ENCODE results near the gene CHD9.

The CHD9 gene

DNA sequence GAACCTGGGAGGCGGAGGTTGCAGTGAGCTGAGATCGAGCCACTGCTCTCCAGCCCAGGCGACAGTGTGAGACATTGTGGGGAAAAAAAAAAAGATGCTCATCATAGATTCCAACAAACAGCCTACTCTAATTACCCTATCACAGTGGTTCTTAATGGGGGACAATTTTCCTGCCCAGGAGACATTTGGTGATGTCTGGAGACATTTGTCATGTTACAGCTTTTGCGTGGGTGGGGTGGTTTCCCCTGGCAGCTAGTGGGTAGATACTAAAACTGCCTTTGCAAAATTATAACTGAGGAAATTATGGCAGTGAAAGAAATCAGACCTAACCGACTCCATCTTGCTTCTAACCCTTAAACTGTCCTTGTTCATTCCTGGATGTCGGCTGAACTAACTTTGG is 287.0 kb downstream of the CHD9 start:
- Histone ChIP-seq H3K36me3 (ENCODE audit: insufficient read depth, low read length) (no peaks in the 10 kb centered on the region), H3K9me3 (ENCODE audit: low read length) (no peaks in the 10 kb centered on the region), H3K4me1 (ENCODE audit: insufficient read depth, low read length) (no peaks in the 10 kb centered on the region), H3K27me3 (ENCODE audit: insufficient read depth, low read length) (no peaks in the 10 kb centered on the region), H3K4me3 (ENCODE audit: low read length) (no peak overlapping the region), H2AFZ (ENCODE audit: low read depth, low read length) (no peak overlapping the region)

DNA sequence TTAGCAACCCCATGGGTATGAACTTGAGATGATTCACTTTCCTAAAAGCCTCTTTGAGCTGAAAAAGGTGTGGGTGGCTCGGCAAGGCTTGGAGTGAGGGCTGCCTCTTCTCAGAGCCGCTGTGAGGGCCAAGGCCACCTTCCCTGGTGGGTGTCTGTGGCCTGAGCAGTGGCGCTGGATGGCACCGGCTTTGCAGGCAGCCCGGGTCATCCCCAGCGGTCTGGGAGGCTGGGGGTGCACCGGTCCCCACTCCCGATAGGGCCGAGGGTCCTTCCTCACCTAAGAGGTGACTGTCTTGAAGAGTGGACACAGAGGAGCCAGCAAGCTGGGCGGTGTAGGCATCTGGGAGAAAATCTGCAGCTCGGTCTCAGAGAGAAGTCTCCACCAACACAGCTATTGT is 300.3 kb downstream of the CHD9 start:
- no peaks in the 10 kb centered on the region for H3K4me1 ChIP-seq (ENCODE audit: insufficient read depth, low read length)

DNA sequence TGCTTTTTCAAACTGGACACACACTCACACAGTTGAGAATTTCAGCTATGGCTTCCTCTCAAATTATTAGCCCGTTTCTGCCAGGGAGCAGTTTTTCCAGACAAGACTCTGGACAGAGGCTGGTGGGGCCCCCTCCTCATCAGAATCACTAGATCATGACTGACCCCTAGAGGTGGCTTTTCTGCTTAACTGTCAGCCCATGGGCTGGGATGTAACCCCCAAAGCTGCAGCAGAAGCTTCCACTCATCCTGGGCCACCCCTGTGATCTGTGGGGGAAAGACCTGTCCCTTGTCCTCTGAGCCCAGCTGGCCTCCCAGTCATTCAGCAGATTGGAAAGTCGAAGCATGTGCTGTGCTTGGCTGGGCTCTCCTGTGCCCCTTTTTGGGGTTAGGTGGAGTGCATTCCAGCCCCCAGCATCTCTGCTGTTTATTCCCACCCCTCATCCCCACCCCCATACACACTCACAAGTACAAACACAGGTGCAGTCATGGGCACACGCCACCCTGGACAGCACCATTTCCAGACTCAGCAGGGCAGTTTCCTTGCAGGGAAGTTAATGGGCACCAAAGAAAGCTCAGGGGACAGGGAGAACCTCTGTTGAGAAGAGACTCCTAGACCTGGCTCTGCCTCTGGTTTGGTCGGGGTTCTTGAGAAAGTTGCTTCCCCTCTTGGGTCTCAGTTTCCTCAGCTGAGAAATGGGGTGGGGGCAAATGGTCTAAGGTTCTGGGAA is 301.9 kb downstream of the CHD9 start:
- Histone ChIP-seq H3K4me1 (ENCODE audit: insufficient read depth, low read length) (no peaks in the 10 kb centered on the region), H3K36me3 (ENCODE audit: insufficient read depth, low read length) (no peaks in the 10 kb centered on the region), H3K9me3 (ENCODE audit: low read length) (no peaks in the 10 kb centered on the region), H3K27me3 (ENCODE audit: insufficient read depth, low read length) (peaks cover 5% of the 10 kb centered on the region), H3K4me3 (ENCODE audit: low read length) (no peak overlapping the region), H2AFZ (ENCODE audit: low read depth, low read length) (no peak overlapping the region)

More for the DNA sequence above, 300.3 kb downstream of the CHD9 start:
- peaks cover 5% of the 10 kb centered on the region for H3K27me3 ChIP-seq (ENCODE audit: insufficient read depth, low read length)
- no peak overlapping the region for H2AFZ ChIP-seq (ENCODE audit: low read depth, low read length)
- no peak overlapping the region for H3K4me3 ChIP-seq (ENCODE audit: low read length)
- H3K36me3 ChIP-seq (ENCODE audit: insufficient read depth, low read length), result no peaks in the 10 kb centered on the region
- H3K9me3 ChIP-seq (ENCODE audit: low read length), result no peaks in the 10 kb centered on the region

DNA sequence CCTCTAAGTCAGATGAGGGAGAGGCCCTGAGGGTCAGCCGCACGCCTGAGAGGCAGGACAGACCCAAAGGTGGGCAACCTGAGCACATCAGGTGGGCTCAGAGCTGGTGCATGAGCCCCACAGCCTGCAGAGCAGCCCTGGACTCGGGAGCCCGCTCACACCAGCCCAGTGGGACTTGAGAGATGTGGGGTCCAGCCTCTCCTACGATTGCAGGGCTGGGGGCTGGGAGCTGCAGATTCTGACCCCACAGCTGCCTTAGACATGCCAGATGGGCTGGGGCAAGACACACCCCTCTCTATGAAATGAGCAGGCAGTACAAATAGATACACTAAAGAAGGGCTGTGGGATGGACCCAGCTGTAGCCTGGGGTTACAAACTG is 302.4 kb downstream of the CHD9 start:
- Histone ChIP-seq H3K27me3 (ENCODE audit: insufficient read depth, low read length) (peaks cover 5% of the 10 kb centered on the region), H2AFZ (ENCODE audit: low read depth, low read length) (no peak overlapping the region), H3K9me3 (ENCODE audit: low read length) (no peaks in the 10 kb centered on the region), H3K4me1 (ENCODE audit: insufficient read depth, low read length) (peaks cover 3% of the 10 kb centered on the region), H3K36me3 (ENCODE audit: insufficient read depth, low read length) (no peaks in the 10 kb centered on the region), H3K4me3 (ENCODE audit: low read length) (no peak overlapping the region)

DNA sequence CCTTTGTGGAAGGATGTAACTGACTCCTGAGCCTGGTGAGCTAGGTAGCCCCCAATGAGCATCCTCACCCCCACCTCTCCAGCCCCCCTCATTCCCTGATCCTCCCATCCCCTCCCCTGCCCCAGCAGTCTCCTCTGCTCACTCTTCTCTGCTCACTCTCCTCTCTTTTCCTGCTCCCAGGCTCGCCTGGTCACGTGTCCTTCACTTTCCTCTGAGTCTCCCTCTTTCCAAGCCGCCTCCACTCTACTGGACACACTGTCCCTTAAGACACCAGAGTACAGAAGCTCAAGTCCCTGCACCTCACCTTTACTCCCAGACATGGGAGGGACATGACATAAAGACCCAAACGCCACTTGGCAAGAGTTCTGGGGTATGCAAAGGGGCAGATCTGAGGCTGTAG is 303.2 kb downstream of the CHD9 start:
- H3K9me3 ChIP-seq (ENCODE audit: low read length), result no peaks in the 10 kb centered on the region
- no peaks in the 10 kb centered on the region for H3K36me3 ChIP-seq (ENCODE audit: insufficient read depth, low read length)
- H3K27me3 ChIP-seq (ENCODE audit: insufficient read depth, low read length), result peaks cover 5% of the 10 kb centered on the region
- H3K4me3 ChIP-seq (ENCODE audit: low read length), result no peak overlapping the region
- peaks cover 10% of the 10 kb centered on the region for H3K4me1 ChIP-seq (ENCODE audit: insufficient read depth, low read length)
- H2AFZ ChIP-seq (ENCODE audit: low read depth, low read length), result no peak overlapping the region

- no peaks in the 10 kb centered on the region for H3K9me3 ChIP-seq (ENCODE audit: low read length)
- peaks cover 5% of the 10 kb centered on the region for H3K27me3 ChIP-seq (ENCODE audit: insufficient read depth, low read length)
- peaks cover 10% of the 10 kb centered on the region for H3K4me1 ChIP-seq (ENCODE audit: insufficient read depth, low read length)
- no peak overlapping the region for H2AFZ ChIP-seq (ENCODE audit: low read depth, low read length)
- no peaks in the 10 kb centered on the region for H3K36me3 ChIP-seq (ENCODE audit: insufficient read depth, low read length)
- no peak overlapping the region for H3K4me3 ChIP-seq (ENCODE audit: low read length)
These were observed 304.1 kb downstream of the CHD9 start for GRCh38 chr16:53358884-53359283.

- H3K27me3 ChIP-seq (ENCODE audit: insufficient read depth, low read length), result peaks cover 5% of the 10 kb centered on the region
- H3K36me3 ChIP-seq (ENCODE audit: insufficient read depth, low read length), result no peaks in the 10 kb centered on the region
- no peak overlapping the region for H3K4me3 ChIP-seq (ENCODE audit: low read length)
- no peaks in the 10 kb centered on the region for H3K9me3 ChIP-seq (ENCODE audit: low read length)
- H2AFZ ChIP-seq (ENCODE audit: low read depth, low read length), result no peak overlapping the region
- H3K4me1 ChIP-seq (ENCODE audit: insufficient read depth, low read length), result no peaks in the 10 kb centered on the region
These were observed 315.1 kb downstream of the CHD9 start for GRCh38 chr16:53369921-53370320.

DNA sequence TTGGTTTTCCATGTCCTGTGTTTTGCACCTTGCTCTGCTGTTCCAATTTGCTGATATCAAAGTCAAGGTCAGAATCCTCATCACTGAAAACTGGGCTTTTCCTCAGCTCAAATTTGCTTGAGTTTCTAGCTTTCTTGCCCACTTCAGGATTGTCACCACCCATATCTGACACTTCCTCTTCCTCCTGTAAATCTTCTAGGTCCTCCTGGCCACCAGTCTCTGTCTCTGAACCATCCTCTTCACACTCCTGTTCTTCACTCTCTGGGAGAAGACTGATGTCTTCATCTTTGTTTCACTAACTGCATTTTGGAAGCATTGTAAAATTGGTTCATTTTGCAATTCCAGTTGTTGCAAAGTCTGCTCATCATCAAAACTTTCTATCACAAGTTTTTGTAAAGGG is 316.0 kb downstream of the CHD9 start:
- Histone ChIP-seq H3K4me3 (ENCODE audit: low read length) (no peak overlapping the region), H2AFZ (ENCODE audit: low read depth, low read length) (no peak overlapping the region), H3K9me3 (ENCODE audit: low read length) (no peaks in the 10 kb centered on the region), H3K4me1 (ENCODE audit: insufficient read depth, low read length) (no peaks in the 10 kb centered on the region), H3K27me3 (ENCODE audit: insufficient read depth, low read length) (peaks cover 5% of the 10 kb centered on the region), H3K36me3 (ENCODE audit: insufficient read depth, low read length) (no peaks in the 10 kb centered on the region)

DNA sequence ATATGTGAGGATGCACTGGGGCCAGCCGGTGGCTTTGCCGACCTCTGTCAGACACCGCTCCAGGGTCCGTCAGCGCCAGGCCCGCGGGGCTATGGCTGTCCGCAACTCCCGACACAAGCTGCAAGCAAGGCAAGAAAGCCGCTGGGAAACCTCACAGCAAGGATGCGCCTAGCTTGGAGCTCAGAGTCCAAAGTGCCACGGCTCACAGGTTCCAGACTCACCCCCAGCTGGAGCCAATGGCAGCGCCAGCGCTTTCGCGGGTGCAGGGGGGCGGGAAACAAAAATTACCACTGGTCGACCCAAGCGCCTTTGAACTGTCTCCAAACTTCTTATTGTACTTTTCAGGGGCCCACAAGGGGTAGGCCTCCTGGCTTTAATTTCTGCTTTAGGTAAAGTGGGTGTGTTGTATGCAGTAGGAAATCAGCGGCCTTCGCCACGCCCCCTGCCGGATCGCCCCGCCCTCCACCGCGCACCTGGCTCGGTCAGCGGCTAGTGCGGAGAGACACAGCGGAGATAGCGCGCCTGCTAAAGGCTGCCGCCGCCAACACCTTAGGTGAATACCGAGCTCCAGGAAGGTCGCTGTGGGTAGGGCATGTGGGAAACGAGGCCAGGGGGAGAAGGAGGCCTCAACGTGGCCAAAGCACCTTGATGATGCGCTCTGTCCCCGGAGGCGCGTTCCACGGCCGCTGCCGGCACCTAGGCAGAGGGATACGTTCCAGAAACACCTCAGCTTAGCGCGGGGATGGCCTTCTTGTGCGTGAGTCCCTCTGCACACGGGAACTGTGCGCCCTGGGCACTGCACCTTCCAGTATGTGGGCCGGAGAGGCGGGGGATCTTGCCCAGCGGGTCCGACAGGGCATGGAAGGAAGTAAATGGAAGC is 318.4 kb downstream of the CHD9 start:
- Histone ChIP-seq H2AFZ (ENCODE audit: low read depth, low read length) (no peak overlapping the region), H3K9me3 (ENCODE audit: low read length) (no peaks in the 10 kb centered on the region), H3K4me1 (ENCODE audit: insufficient read depth, low read length) (no peaks in the 10 kb centered on the region), H3K4me3 (ENCODE audit: low read length) (no peak overlapping the region), H3K27me3 (ENCODE audit: insufficient read depth, low read length) (peaks cover 5% of the 10 kb centered on the region), H3K36me3 (ENCODE audit: insufficient read depth, low read length) (no peaks in the 10 kb centered on the region)

- Histone ChIP-seq H2AFZ (ENCODE audit: low read depth, low read length) (no peak overlapping the region), H3K9me3 (ENCODE audit: low read length) (no peaks in the 10 kb centered on the region), H3K4me3 (ENCODE audit: low read length) (no peak overlapping the region), H3K4me1 (ENCODE audit: insufficient read depth, low read length) (no peaks in the 10 kb centered on the region), H3K27me3 (ENCODE audit: insufficient read depth, low read length) (peaks cover 5% of the 10 kb centered on the region), H3K36me3 (ENCODE audit: insufficient read depth, low read length) (no peaks in the 10 kb centered on the region)
These were observed 320.0 kb downstream of the CHD9 start for GRCh38 chr16:53374800-53375199.

DNA sequence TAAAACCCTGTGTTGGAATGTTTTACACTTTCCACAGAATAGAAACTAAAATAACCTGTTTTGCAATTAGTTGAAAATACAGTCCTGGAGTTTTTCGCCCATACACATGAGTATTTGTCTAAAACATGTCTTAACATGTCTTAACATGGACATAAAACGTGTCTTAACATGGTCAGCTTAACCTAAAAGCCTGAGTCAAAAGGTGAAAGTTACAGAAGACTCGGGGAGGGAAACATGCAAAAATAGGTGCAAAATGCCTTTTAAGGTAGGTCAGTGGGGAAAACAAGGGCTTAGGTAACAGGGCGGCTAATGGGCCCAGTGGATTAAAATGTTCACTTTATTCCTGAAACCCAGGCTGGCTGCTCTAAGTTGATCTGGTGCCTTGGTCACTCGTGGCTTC is 323.3 kb downstream of the CHD9 start:
- Histone ChIP-seq H3K36me3 (ENCODE audit: insufficient read depth, low read length) (no peaks in the 10 kb centered on the region), H3K4me3 (ENCODE audit: low read length) (no peak overlapping the region), H3K4me1 (ENCODE audit: insufficient read depth, low read length) (no peaks in the 10 kb centered on the region), H2AFZ (ENCODE audit: low read depth, low read length) (no peak overlapping the region), H3K9me3 (ENCODE audit: low read length) (no peaks in the 10 kb centered on the region), H3K27me3 (ENCODE audit: insufficient read depth, low read length) (no peaks in the 10 kb centered on the region)
